Measurements from ENCODE around the gene ABITRAM. TPM values are rescaled to one million over a fixed set of nuclear protein-coding genes. Genes with fewer than 3 reads are reported as not detected.

Gene ABITRAM
- total and polyA plus RNA-seq, 2 of the 13 experiments (the other 11 are each of a cell fraction or from before 2014, with no cell fraction given), result 10.2 to 21.6 TPM

- TF ChIP-seq PAXIP1 (CRISPR knock-in tag; conservative IDR thresholded peaks at IDR 0.05), result peak; percentile 99
- no peak for TF ChIP-seq ZNF557 (CRISPR knock-in tag; IDR thresholded peaks at IDR 0.05)
- peak; percentile 59; the same call in 1 of the 2 replicates for TF ChIP-seq ESRRA (CRISPR knock-in tag; IDR thresholded peaks at IDR 0.05; ENCODE audit: low read depth)
- TF ChIP-seq GABPB1 (CRISPR knock-in tag; IDR thresholded peaks at IDR 0.05), result peak; percentile 45; the same call in 1 of the 2 replicates
- TF ChIP-seq ZNF770 (CRISPR knock-in tag; IDR thresholded peaks at IDR 0.05), result peak; percentile 70
- TF ChIP-seq LRRFIP1 (CRISPR knock-in tag; conservative IDR thresholded peaks at IDR 0.05), result no peak
- TF ChIP-seq HOXA5 (CRISPR knock-in tag; IDR thresholded peaks at IDR 0.05), result peak; percentile 90
- no peak for TF ChIP-seq ZNF646 (CRISPR knock-in tag; IDR thresholded peaks at IDR 0.05)
- peak; percentile 99 for TF ChIP-seq SALL1 (CRISPR knock-in tag; IDR thresholded peaks at IDR 0.05)
- TF ChIP-seq EED (CRISPR knock-in tag; IDR thresholded peaks at IDR 0.05), result no peak
- no peak for TF ChIP-seq ZNF850 (CRISPR knock-in tag; conservative IDR thresholded peaks at IDR 0.05)
- TF ChIP-seq ZNF878 (CRISPR knock-in tag; IDR thresholded peaks at IDR 0.05), result peak; percentile 94
- TF ChIP-seq ZNF3 (CRISPR knock-in tag; IDR thresholded peaks at IDR 0.05), result peak; percentile 57; the same call in 1 of the 2 replicates
- no peak for TF ChIP-seq ZNF17 (CRISPR knock-in tag; IDR thresholded peaks at IDR 0.05)
These were observed 48.4 kb upstream of the ABITRAM start (continued) for GRCh38 chr9:108885643-108886348.
